ENCODE results near the gene ZKSCAN8. TPM values are rescaled to one million over a fixed set of nuclear protein-coding genes. Genes with fewer than 3 reads are reported as not detected.
A peak's percentile ranks its signal among the peaks of the same experiment; 100 is the strongest.
"Not testable (repeated sequence)": the region's sequence is repeated elsewhere in the genome, so short reads cannot be mapped to it uniquely, and the experiment has no call there.

ZKSCAN8 gene
- total RNA-seq, 1 experiment from 2014 or later = 20.7 TPM

- H3K4me3 ChIP-seq (replicated peaks in 1 of 2; ENCODE audit: low read depth in 1 of 2, low read length in 2 of 2); DNase-seq (ENCODE audit: low read depth, low spot score); RAD21 ChIA-PET (ENCODE audit: low non-redundant PET in 1 of 2, low total read pairs in 2 of 2, uncharacterized antibody in 2 of 2, unreplicated experiment in 2 of 2); H3K27ac ChIP-seq (ENCODE audit: low read depth, low read length); intact Hi-C loops (cut with micrococcal nuclease); ATAC-seq; H3K9me3 ChIP-seq (ENCODE audit: control insufficient read depth in 1 of 2, insufficient read depth in 1 of 2, low read depth in 1 of 2, low read length in 2 of 2); H3K9ac ChIP-seq (ENCODE audit: low read length); H3K9me2 ChIP-seq (ENCODE audit: insufficient read depth); BruUV-seq (replicated peaks); H3K27me3 ChIP-seq (ENCODE audit: insufficient read depth, low read length); CTCF ChIA-PET; POLR2A ChIA-PET; H3K4me2 ChIP-seq (ENCODE audit: low read length); H2AFZ ChIP-seq (ENCODE audit: low read depth, low read length, poor library complexity, severe bottlenecking); H4K20me1 ChIP-seq (ENCODE audit: insufficient read depth): not testable (repeated sequence)
- H3K4me1 ChIP-seq (ENCODE audit: control insufficient read depth in 1 of 2, insufficient read depth in 2 of 2, low read length in 2 of 2) = peaks cover 7 to 12% of the 10 kb centered on the region in 2 experiments; a peak in 2 of 4 replicates
- H3K36me3 ChIP-seq (ENCODE audit: control insufficient read depth in 1 of 2, insufficient read depth in 2 of 2, low read length in 2 of 2) = peaks cover 6 to 17% of the 10 kb centered on the region in 2 experiments; a peak in 2 of 4 replicates
- peaks cover 32% of the 10 kb centered on the region for H3K79me2 ChIP-seq (ENCODE audit: insufficient read depth, low read length)
These were observed 19.4 kb upstream of the ZKSCAN8 start for GRCh38 chr6:28122283-28122682.

DNA sequence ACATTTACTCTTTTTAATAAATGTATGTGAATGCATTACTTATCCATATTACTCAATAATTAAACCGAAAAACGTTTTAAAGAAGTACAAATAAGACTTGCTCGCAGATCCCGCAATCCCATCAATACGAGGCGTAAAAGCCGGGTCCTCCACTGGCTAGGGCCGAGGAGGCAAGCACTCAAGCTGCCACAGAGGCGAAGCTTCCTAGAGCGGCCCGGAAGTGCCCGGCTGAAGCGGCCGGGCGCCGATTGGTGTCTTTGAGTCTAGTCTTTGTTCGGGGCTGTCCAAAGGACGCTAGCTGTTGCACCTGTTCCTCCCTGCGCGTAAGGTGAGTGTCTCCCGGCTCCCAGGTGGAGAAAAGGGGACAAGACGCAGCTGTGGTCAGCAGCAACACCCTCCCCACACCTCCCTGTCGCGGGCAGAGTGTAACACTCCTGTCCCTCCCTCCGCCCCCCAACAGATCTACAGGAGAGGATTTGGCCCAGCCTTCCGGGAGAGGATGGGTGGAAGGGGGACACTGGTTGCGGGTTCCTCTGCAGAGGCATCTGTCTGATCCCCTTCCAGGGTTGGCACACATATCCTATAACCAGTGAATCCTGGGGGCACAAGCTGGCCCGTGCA, 17.2 kb upstream of the ZKSCAN8 start, which contains the start of gene ZSCAN16:
ZSCAN16 (plus strand) TSS at position 260 of the 621 bp plus-strand sequence. CDS start 835 bp downstream, outside the sequence.
- intact Hi-C loops (cut with micrococcal nuclease) = loop anchor here (2.0 kb wide), 1 partner anchor 16 kb away; the partner anchor contains the start of gene ZKSCAN8
- no TSS peak for BruUV-seq (replicated peaks)
- no peaks in the 10 kb centered on the region for H3K27me3 ChIP-seq (ENCODE audit: insufficient read depth, low read length)

More for the DNA sequence above, 17.2 kb upstream of the ZKSCAN8 start, which contains the start of gene ZSCAN16:
- no peak within 1 kb of the TSS for H2AFZ ChIP-seq (ENCODE audit: low read depth, low read length, poor library complexity, severe bottlenecking)
- ChIA-PET POLR2A (interaction anchor here (0.9 to 2.7 kb wide), 4 partner anchors 12 to 231 kb away, joined by 3 to 21 read pairs (median 4); partner anchors contain the start of gene ZKSCAN8), RAD21 (ENCODE audit: low non-redundant PET in 1 of 2, low total read pairs in 2 of 2, uncharacterized antibody in 2 of 2, unreplicated experiment in 2 of 2) (interaction anchor here in 1 of 2 experiments (0.9 kb wide), 1 partner anchor 258 kb away, joined by 3 read pairs; no protein-coding TSS in a partner anchor), CTCF (interaction anchor here (0.6 kb wide), 1 partner anchor 259 kb away, joined by 4 read pairs; no protein-coding TSS in a partner anchor)
- peaks cover 7 to 12% of the 10 kb centered on the region in 2 experiments; a peak in 2 of 4 replicates for H3K4me1 ChIP-seq (ENCODE audit: control insufficient read depth in 1 of 2, insufficient read depth in 2 of 2, low read length in 2 of 2)
- no peaks in the 10 kb centered on the region for H4K20me1 ChIP-seq (ENCODE audit: insufficient read depth)
- TF ChIP-seq CBX3 (IDR thresholded peaks at IDR 0.05; ENCODE audit: low read depth) = peak; percentile 57; the same call in 1 of the 2 replicates
- no peak for TF ChIP-seq EZH2phosphoT487 (IDR thresholded peaks at IDR 0.05; ENCODE audit: borderline replicate concordance)
- TF ChIP-seq JUND (IDR thresholded peaks at IDR 0.05) = peak; percentile 21; the same call in 1 of the 2 replicates
- TF ChIP-seq, protein P1, sequence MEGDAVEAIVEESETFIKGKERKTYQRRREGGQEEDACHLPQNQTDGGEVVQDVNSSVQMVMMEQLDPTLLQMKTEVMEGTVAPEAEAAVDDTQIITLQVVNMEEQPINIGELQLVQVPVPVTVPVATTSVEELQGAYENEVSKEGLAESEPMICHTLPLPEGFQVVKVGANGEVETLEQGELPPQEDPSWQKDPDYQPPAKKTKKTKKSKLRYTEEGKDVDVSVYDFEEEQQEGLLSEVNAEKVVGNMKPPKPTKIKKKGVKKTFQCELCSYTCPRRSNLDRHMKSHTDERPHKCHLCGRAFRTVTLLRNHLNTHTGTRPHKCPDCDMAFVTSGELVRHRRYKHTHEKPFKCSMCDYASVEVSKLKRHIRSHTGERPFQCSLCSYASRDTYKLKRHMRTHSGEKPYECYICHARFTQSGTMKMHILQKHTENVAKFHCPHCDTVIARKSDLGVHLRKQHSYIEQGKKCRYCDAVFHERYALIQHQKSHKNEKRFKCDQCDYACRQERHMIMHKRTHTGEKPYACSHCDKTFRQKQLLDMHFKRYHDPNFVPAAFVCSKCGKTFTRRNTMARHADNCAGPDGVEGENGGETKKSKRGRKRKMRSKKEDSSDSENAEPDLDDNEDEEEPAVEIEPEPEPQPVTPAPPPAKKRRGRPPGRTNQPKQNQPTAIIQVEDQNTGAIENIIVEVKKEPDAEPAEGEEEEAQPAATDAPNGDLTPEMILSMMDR (IDR thresholded peaks at IDR 0.05 in 2 of 3, conservative IDR thresholded peaks at IDR 0.05 in 1 of 3; ENCODE audit: borderline replicate concordance in 1 of 3, insufficient read depth in 1 of 3, low read depth in 2 of 3, low read length in 2 of 3) = no peak
- TF ChIP-seq, protein P2, sequence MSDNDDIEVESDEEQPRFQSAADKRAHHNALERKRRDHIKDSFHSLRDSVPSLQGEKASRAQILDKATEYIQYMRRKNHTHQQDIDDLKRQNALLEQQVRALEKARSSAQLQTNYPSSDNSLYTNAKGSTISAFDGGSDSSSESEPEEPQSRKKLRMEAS (IDR thresholded peaks at IDR 0.05) = peak; percentile 60; the same call in 1 of the 2 replicates
- TF ChIP-seq ELF1 (IDR thresholded peaks at IDR 0.05; ENCODE audit: borderline replicate concordance, low read depth) = peak; percentile 89
- no peak for TF ChIP-seq ZBTB33 (IDR thresholded peaks at IDR 0.05; ENCODE audit: extremely low read depth, insufficient replicate concordance, low read length)
- peak; percentile 31 for TF ChIP-seq TCF7L2 (IDR thresholded peaks at IDR 0.05; ENCODE audit: borderline replicate concordance, extremely low read depth, insufficient read depth, insufficient read length)
- TF ChIP-seq POLR2A (IDR thresholded peaks at IDR 0.05; ENCODE audit: borderline replicate concordance, extremely low read depth, insufficient read depth, insufficient read length) = peak; percentile 33
- peak; percentile 90 for TF ChIP-seq POLR2AphosphoS5 (IDR thresholded peaks at IDR 0.05; ENCODE audit: low read depth, low read length)
- peak; percentile 31 for TF ChIP-seq YY1 (IDR thresholded peaks at IDR 0.05; ENCODE audit: extremely low read depth, insufficient replicate concordance, low read depth, low read length)
- peak; percentile 88 for TF ChIP-seq SIN3A (IDR thresholded peaks at IDR 0.05; ENCODE audit: low read depth)
- TF ChIP-seq ZNF274 (IDR thresholded peaks at IDR 0.05; ENCODE audit: low read depth, low read length) = no peak
- DNase-seq (ENCODE audit: low read depth, low spot score) = peak; percentile 82
- no peaks in the 10 kb centered on the region for H3K9me2 ChIP-seq (ENCODE audit: insufficient read depth)
- H3K79me2 ChIP-seq (ENCODE audit: insufficient read depth, low read length) = peaks cover 53% of the 10 kb centered on the region
- peak; percentile 99 for ATAC-seq
- H3K9me3 ChIP-seq (ENCODE audit: control insufficient read depth in 1 of 2, insufficient read depth in 1 of 2, low read depth in 1 of 2, low read length in 2 of 2) = no peaks in the 10 kb centered on the region
- H3K9ac ChIP-seq (ENCODE audit: low read length) = peak within 1 kb of the TSS; percentile 60
- H3K27ac ChIP-seq (ENCODE audit: low read depth, low read length) = peak within 1 kb of the TSS; percentile 35
- H3K36me3 ChIP-seq (ENCODE audit: control insufficient read depth in 1 of 2, insufficient read depth in 2 of 2, low read length in 2 of 2) = peaks cover 17 to 32% of the 10 kb centered on the region in 2 experiments; a peak in 3 of 4 replicates
- H3K4me2 ChIP-seq (ENCODE audit: low read length) = peak within 1 kb of the TSS; percentile 76
- peak within 1 kb of the TSS; percentile 73 to 79 for H3K4me3 ChIP-seq (replicated peaks in 1 of 2; ENCODE audit: low read depth in 1 of 2, low read length in 2 of 2)

All from HCT116 (cell line).